PFSK-1 (cell line): ENCODE measurements around the gene CUEDC1.

Experiments used
- POLR2AphosphoS5 ChIP-seq: IDR thresholded peaks from 2 replicates; pipeline ENCODE4 v1.6.1; 2012; ENCODE audit warnings: low read depth, mild to moderate bottlenecking, control low read depth, low read length, moderate library complexity
- SIN3A ChIP-seq: IDR thresholded peaks from 2 replicates; pipeline ENCODE4 v1.6.1; 2012; ENCODE audit warnings: mild to moderate bottlenecking, low read length, moderate library complexity, borderline replicate concordance; ENCODE audit not compliant: insufficient read depth
- TAF1 ChIP-seq: IDR thresholded peaks from 2 replicates; pipeline ENCODE4 v1.6.1; 2012; ENCODE audit warnings: low read length, control low read depth, borderline replicate concordance; ENCODE audit not compliant: insufficient read depth
- TF ChIP-seq, protein P1 (sequence below), 2 experiments: IDR thresholded peaks; 2 replicates each; pipeline versions ENCODE4 v1.6.1 to v1.8.0; 2011 to 2012; ENCODE audit warnings: low read depth in 2 of 2, low read length in 2 of 2, control low read depth in 1 of 2, inconsistent platforms in 1 of 2, mild to moderate bottlenecking in 1 of 2, moderate library complexity in 1 of 2; ENCODE audit not compliant: insufficient read depth in 1 of 2

- TF ChIP-seq POLR2AphosphoS5 = no peak
- no peak for TF ChIP-seq SIN3A
- TF ChIP-seq, protein P1, sequence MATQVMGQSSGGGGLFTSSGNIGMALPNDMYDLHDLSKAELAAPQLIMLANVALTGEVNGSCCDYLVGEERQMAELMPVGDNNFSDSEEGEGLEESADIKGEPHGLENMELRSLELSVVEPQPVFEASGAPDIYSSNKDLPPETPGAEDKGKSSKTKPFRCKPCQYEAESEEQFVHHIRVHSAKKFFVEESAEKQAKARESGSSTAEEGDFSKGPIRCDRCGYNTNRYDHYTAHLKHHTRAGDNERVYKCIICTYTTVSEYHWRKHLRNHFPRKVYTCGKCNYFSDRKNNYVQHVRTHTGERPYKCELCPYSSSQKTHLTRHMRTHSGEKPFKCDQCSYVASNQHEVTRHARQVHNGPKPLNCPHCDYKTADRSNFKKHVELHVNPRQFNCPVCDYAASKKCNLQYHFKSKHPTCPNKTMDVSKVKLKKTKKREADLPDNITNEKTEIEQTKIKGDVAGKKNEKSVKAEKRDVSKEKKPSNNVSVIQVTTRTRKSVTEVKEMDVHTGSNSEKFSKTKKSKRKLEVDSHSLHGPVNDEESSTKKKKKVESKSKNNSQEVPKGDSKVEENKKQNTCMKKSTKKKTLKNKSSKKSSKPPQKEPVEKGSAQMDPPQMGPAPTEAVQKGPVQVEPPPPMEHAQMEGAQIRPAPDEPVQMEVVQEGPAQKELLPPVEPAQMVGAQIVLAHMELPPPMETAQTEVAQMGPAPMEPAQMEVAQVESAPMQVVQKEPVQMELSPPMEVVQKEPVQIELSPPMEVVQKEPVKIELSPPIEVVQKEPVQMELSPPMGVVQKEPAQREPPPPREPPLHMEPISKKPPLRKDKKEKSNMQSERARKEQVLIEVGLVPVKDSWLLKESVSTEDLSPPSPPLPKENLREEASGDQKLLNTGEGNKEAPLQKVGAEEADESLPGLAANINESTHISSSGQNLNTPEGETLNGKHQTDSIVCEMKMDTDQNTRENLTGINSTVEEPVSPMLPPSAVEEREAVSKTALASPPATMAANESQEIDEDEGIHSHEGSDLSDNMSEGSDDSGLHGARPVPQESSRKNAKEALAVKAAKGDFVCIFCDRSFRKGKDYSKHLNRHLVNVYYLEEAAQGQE (IDR thresholded peaks at IDR 0.05; ENCODE audit: insufficient read depth in 1 of 2, low read depth in 2 of 2, low read length in 2 of 2) = no peak
- TF ChIP-seq TAF1 = no peak
These were observed 82.7 kb downstream of the CUEDC1 start for GRCh38 chr17:57872536-57872935.
